Activated CD4-positive, alpha-beta T cell treated with anti-CD3 and anti-CD28 coated beads, Interleukin-2, amount 50 U/mL, for 48 hours (primary cell): ENCODE measurements around the gene KLHDC7B.

ENCODE experiments used
- DNase-seq, 2 experiments: peaks; one replicate each; pipeline ENCODE4 v3.0.0-alpha.2; 2020

Gene KLHDC7B

DNA sequence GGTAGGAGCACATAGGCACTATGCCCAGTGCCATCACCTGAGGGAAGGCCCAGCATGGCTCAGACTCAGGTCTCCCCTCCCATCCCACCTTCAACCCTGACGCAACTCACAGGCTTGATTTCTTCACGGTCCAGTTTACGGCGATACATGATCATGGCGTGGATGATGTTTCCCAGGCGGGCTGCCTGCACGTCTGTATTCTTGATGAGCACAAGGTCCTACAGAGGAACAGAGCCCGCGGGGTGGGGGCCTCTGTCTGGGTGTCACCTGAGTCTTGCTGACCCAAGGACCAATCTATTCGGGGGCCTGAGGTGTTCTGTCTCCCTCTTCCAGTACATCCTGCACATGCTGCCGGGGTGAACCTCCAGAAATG, 28.7 kb downstream of the KLHDC7B start:
- no peak for DNase-seq

DNA sequence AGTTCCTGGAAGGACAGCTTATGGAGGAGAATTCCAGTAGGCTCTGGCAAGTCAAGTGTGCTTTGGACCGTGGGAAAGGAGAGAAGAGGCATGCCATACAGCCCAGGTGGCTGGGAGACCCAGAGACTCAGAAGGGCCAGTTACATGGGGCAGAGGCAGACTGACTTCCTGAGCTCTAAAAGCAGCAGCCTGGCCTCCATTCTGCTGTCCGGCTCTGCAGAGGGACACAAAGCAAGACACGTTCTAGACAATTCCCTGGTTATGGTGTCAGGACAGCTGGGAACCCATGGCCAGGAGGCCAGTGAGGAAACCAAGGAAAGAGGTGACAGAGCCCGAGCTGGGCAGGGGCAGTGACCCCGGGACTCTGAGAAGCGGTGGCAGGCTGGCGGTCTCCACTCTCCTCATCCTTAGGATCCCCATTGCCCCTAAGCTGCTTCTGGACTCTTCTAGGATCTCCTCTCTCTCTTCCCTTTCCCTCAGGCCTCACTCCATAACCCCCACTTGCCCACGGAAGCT, 29.8 kb downstream of the KLHDC7B start:
- DNase-seq, result no peak

DNA sequence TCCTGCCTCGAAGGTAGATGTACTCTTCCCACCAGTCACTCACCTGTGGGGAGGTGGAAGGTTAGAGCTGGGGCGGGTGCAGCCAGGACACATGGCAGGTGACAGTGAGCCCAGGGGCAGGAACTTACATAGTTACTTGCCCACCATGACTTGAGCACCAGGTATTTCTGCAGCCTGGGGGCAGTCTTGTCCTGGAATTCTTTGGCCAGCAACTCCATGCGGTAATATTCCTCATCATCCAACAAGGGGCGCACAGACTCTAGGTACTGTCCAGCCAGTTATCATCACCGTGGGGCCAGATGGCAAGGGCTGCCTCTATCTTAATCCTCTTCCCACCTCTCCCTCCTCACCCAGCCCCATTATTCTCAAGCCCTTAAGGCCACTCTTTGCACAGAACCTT, 30.4 kb downstream of the KLHDC7B start:
- DNase-seq, result no peak

DNA sequence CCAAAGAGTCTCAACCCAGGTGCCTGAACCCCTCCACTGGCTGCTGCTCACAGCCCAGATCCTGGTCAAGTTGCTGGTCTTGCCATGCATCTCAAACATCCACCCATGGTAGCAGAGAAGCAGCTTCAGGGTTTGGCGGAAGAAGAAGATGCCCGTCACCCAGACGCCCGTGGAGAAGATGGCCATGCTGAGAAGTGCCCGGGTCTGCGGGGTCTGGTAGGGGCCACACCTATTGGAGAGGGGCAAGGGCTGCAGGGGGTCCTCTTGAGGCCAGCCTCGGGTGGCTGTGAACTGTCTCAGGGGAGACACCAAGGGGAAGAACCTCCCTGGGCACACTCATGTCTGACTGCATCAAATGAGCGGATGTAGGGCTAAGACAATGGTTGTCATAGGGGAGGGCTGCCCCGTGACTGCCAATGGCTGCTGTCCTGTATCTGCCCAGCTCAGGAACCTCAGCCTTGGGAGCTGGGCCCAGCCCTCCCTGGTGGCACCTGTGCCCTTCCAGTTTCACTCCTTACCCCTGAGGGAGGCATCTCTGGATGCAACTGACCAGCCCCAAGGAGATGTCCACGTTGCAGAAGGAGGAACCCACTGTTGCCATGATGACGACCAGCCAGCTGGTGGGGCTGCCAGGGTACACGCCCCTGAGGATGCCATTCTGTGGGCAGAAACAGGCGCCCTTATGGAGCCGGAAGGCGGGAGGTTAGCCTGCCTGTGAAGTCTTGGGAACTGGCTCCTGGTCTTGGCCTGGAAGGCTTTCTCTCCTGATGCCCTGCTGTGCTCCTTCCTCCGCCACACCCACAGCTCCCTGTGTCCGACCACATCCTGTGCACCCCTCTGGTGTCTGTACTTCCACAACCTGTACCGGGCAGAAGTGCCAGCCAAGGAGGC, 31.4 kb downstream of the KLHDC7B start:
- DNase-seq, result no peak

DNA sequence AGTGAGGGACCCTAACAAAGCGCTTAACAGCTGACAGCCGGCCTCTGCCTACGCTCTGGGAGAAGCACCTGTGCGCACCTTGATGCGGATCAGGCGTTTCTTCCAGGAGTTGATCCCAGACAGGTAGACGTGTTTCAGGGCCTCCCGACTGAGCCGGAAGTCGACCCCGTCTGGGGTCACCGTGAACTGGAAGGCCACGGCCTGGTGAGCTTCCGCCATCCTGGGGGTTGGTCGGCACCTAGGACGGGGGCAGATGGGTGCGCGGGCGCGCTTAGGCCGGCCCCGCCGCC, 31.9 kb downstream of the KLHDC7B start:
- no peak for DNase-seq

DNA sequence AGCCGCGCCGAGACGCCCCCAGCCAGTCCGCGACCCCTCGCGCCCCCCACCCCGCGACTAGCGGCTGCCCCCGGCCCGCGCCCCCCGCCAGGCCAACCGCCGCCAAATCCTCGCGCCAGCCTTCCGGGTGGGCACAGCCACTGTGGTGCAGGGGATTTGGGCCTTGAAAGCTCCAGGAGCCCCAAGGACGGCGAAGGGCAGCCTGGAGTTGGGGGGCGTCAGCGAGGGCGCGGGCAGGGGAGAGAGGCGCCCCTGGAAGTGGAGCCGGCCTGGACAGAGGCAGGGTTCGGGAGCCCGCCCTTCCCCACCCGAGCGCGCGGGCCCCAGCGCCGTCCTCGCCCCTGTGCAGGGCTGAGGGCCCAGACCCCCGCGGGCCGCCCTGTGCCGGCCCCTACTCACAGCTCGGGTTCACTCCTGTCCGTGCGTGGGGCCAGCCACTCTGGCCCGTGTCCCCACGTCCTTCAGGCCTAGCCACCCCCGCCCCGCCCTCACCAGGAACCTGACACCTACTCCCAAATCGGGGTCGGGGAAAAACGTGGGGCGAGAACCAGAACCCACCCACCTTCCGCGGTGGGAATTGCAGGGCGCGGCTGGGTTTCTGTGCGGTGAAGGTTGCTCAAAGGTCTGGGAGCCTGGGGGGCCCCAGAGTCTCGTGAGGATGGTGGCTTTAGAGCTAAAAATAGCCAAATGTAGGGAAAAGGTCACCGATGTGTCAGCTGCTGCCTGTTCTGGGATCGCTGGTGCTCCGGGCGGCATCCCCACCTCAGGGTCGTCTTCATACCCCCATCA, 32.5 kb downstream of the KLHDC7B start, which contains the start of gene CPT1B:
CPT1B (minus strand) TSS at position 441 of the 789 bp plus-strand sequence. CDS start 512 bp downstream, outside the sequence.
- no peak for DNase-seq

DNA sequence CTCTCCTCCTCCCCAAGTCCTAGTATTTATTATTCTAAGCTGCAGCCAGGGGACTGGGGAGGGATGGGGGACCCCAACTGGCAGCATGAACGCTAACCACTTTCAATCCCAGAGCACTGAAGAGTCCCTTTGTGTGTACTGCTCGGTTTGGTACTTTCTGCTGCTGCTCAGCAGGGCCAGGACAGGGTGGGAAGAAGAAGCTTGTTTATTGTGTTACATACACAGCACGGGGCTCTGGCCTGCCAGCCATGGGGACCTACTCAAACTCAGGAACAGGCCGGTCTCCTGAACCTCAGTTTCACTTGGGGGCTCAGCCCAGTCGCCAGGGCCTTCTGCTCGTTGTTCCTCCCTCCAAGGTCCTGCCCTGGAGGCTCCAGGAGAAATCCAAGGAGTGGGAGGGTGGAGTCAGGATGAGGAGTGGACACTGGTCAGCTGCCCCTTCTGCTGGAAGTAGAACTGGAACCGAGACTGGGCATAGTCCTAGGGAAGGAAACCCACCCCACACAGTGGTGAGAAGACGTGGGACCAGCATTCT, 33.1 kb downstream of the KLHDC7B start:
- no peak for DNase-seq

DNA sequence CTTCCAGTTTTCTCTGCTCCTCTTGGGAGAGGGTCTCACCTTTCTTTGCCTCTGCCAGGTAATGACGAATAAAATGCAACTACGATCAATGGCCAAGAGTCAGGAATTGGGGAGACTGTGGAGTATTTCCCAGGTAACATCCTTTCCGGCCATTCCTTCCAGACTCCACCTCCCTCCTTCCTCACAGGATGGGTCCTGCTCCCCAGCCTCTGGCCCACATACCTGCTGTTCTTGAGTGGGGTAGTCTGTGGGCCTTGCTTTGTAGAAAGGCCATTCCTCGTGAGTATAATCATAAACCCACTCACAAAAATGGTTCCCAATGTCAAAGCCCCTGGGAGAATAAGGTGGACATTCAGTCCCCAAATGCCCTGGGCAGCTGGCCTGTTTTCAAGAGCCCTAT, 34.1 kb downstream of the KLHDC7B start:
- DNase-seq, result no peak

DNA sequence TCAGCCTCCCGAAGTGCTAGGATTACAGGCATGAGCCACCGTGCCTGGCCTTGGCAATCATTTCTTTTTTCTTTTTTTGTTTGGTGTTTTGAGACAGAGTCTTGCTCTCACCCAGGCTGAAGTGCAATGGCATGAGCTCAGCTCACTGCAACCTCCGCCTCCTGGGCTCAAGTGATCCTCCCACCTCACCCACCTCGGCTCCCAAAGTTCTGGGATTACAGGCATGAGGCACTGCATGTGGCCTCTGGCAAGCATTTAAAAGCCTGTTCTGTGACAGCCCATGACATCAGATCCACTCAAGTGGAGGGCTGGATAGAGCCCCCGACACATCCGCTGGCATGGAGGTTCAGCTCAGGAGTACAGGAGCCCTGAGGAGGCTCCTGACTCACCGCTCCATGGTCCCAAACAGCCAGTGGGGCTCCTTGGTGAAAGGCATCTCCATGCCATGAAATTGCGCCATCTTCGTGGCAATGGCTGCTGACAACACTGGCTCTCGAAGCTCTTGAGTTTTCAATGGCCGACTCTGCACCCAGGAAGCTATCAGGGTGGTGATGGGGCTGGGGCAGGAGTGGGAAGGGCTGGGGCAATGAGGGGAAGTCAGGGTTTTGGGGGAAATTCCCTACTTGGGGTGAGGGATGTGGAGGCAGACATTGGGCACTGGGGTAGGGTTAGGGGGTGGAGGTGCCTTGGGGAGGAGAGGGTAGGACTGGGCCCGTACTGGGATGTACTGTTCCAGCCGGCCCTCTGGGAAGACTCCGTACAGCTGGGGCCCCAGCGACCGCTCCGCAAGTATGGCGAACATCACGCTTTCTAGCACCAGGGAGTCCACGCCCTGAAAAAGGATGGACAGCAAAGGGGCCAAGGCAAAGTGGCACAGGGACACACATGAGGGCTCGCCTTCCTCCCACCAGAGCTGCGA, 35.6 kb downstream of the KLHDC7B start:
- no peak for DNase-seq

DNA sequence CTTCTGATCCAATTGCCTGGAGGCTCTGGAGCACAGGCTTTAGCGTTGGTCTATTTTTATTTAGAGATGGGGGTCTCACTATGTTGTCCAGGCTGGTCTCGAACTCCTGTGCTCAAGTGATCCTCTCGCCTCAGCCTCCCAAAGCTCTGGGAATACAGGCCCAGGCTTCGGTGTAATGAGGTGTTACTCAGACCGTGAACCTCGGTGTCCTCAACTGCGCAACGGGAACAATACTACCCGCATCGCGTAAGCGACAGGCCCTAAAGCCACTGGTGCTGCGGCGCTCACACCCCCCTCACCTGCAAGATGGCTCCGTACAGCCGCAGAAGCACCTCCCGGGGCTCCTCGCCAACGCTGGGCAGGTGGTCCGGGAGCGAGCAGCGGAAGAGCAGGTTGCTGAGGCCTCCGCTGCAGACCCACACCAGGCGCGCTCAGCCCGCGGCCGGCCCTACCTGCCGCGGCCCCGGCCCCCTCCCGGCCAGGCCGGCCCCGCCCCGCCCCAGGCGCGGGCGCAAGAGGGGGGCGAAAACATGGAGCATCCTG, 36.3 kb downstream of the KLHDC7B start:
- peak; percentile 35 to 56 for DNase-seq

DNA sequence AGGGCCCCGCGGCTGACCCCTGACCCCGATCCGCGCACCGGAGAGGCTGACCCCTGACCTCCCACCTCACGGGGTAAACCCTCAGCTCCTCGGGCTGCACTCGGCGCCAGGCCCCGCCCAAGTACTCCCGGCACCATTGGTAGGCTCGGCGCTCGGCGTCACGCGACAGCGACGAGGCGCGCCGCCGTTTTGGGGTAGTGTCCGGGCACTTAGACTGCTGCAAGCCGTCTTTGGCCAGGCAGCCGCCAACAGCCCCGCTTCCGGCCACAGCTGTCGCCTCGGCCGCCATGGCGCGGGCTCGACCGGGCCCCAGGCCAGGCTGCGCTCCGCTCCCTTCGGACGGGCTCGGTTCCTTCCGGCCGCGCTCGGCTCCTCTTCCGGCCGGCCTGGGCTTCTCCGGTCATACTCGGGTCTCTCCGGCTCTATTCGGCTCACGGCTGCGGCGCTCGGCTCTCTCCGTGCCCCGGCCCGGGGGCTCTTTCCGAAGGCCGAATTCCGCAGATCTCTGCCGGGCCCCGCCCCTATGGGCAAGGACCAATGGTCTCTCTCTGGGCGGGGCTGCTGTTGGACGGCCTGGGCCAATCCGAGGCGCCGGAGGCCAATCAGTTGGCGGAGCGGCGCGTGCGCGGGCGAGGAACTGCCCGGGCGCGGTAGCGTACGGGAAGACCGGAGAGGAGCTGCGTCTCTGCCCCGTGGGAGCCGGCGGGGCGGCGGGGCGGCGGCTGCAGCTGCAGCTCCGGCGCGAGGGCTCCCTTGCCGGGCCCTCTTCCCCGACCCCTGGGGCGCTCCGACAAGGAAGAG, 37.0 kb downstream of the KLHDC7B start, which contains the start of gene CHKB:
CHKB (minus strand) TSS at position 357 of the 801 bp plus-strand sequence; CDS start at position 289, 68 bp downstream.
- DNase-seq, result peak; percentile 98 to 99

DNA sequence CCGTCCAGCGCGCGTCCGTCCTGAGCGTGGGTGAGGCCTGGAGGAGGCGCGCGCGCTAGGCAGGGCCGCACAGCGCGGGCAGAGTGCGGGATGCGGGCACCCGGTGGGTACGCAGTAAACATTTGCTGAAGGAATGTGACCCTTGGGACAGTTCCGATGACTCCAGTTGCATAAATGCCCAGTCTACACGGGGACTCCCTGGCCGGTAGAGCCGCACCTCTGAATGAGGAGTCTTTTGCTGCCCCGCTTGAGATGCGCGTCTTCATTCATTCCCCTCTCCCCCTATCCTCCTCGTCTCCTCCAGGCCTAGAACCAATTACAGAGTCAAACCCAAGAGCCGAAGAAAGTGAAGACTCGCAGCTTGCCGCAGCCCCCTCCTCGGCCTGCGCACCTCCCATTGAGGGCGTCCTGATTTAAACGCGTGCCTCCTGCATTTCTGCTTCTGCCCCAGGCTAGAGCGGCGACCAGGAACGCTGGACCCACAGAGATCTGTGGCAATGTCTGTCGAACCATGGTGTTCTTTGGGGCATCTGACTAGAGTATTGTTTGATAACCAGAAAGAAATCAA, 37.7 kb downstream of the KLHDC7B start:
- DNase-seq, result no peak

DNA sequence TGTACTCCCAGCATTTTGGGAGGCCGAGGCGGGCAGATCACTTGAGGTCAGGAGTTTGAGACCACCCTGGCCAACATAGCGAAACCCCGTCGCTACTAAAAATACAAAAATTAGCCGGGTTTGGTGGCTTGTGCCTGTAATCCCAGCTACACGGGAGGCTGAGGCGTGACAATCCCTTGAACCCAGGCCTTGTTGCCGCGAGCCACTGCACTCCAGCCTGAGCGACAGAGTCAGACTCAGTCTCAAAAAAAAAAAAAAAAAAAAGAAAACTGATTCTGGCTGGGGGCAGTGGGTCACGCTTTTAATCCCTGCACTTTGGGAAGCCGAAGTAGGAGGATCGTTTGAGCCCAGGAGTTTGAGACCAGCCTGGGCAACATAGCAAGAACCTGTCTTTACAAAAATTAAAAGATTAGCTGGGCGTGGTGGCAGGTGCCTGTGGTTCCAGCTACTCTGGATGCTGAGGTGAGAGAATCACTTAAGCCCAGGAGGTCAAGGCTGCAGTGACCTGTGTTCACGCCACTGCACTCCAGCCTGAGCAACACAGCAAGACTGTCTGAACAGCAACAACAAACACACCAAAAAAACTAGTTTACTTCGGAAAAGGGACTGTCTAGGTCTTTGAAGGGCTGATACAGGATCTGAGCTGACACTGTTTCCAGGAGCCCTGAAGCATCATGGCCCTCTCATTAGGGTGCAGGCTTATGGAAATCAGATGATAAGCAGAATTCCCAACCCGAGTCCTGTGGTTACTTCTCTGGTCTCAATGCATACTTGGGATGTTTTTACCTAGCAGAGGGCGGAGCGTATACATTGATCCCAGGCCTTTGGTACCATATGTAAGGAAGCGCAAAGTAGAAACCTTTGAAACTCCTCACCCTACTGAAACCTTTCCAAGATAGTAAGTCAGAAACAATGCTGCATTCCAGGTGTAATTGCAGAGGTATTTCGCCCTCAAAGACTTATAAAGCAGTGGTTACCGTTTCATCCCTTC, 38.7 kb downstream of the KLHDC7B start:
- DNase-seq, result no peak

DNA sequence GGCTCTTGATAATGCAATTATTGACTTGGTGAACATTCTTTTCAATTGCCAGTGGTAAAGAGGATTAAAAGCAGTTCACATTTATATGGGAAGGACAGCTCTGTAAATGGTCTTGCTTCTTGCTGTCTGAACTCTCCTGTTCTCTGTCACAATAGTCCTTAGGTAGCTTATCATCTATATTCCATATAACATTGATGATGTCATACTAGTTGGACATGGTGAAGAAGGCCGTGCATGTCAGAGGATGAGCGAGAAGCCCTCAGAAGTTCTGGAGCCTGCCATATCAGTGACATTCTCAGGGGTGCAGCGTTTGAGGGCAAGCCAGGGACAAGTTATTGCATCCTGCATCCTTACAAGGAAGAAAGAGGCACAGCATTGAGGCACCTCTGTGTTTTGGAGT, 39.5 kb downstream of the KLHDC7B start:
- DNase-seq, result no peak

DNA sequence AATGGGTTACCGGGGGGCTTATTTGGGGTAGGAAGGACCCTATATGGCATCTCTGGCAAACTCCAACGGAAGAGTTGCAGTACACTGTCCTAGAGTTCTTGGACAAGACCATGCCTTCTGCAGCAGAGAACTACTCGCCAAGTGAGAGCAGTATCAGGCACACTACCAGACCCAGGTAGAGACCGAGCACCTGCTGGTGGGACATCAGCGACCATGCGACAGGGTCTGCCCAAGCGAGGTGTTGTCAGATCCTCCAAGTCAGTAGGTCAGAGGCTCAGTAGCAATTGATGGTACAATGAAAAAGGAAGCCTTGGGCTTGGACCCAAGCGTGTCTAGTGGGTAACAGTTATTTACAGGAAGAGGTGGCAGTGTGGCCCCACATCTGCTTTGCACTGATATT, 40.1 kb downstream of the KLHDC7B start:
- DNase-seq, result no peak

DNA sequence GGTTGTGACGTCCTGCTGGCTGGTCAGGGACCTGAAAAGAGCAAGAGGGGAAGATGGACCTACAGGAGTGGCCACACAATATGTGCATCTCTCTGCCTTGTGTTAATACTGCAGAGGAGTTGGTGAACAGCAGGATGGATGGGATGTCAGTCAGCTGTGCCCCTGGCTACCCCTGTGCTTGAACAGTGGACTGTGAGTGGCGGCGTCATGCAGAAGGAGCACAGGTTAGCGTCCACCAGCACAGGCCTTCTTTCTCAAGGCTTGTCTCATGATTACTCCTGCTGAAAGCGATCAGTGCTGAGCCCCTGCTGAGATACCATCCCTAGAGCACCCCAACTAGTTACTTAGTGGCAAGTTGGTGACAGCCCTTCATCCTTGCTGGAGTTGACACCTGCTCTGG, 40.7 kb downstream of the KLHDC7B start:
- DNase-seq, result no peak

DNA sequence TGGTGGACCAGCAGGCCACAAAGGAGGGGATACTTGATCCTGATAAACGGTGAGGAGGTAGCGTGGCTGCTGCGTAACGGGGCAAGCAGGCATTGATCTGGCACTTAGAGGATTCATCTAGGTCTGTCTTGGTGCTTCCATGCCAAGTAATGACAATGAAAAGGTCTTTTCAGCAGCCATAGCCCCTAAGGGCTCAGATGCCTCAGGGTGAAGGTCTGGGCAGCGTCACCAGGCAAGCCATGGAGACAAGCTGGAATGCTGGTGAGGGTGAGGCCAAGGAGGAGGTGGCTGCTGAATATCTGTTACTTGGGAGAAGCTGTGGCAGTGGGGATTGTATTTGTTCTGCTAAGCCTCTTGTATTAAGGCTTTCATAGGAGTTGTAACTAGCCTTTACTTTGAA, 41.7 kb downstream of the KLHDC7B start:
- no peak for DNase-seq

DNA sequence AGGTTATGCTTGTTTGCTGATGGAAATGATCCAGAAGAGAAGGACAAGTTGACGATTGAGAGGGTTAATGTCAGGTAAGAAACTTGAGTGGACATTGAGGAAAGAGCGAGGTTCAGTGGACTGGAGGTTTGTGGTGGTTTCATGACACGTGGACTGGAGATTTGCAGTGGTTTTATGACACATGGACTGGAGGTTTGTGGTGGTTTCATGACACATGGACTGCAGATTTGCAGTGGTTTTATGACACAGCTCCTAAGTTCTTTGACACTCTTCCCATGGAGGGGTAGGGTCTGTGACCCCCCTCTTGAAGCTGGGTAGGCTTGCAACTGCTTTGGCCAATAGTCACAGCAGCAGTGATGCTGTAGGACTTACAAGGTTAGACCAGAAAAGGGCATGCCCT, 49.5 kb downstream of the KLHDC7B start:
- DNase-seq, result no peak

DNA sequence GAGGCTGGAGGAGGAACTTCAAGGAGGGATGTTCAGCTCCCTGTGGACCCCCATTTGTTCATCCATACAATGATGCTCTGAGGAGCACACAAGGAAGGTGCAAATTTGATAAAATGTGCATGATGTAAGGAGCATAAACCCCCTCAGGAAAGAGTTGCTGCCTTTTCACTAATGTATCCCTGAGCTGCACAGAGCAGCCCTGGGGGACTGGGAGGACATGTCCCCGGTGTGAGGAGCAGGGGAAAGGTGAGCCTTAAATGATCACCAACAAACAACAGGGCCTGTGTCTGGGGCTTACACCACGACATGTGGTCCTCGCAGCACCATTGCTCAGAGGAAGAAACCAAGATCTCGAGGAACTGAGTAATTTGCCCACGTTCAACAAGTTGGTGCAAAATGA, 51.4 kb downstream of the KLHDC7B start:
- no peak for DNase-seq
